ENCODE data around the gene SNX19.

GRCh38 chr11:130868721-130869390, 47.4 kb downstream of the SNX19 start:
- TF ChIP-seq CTCF (IDR thresholded peaks at IDR 0.05) (no peak), ZFX (IDR thresholded peaks at IDR 0.05; ENCODE audit: borderline replicate concordance) (no peak)
